Ectodermal cell (in vitro differentiated cells): Measurements from ENCODE around the gene CENPT.
A peak's percentile ranks its signal among the peaks of the same experiment; 100 is the strongest.

ENCODE experiments used
- H3K27ac ChIP-seq: 2 replicates; pipeline ENCODE4 v1.7.0; 2013; ENCODE audit warnings: mild to moderate bottlenecking, low read depth, low read length; ENCODE audit not compliant: insufficient read depth, poor library complexity, severe bottlenecking
- H3K27me3 ChIP-seq: 2 replicates; pipeline ENCODE4 v1.7.0; 2013; ENCODE audit warnings: mild to moderate bottlenecking, low read length; ENCODE audit not compliant: insufficient read depth, control insufficient read depth, poor library complexity, severe bottlenecking
- H3K36me3 ChIP-seq: one replicate; pipeline ENCODE4 v1.7.0; 2013; ENCODE audit warnings: low read length; ENCODE audit not compliant: control insufficient read depth, insufficient read depth
- H3K4me1 ChIP-seq: one replicate; pipeline ENCODE4 v1.7.0; 2013; ENCODE audit warnings: low read length; ENCODE audit not compliant: control insufficient read depth, insufficient read depth
- H3K4me3 ChIP-seq: 2 replicates; pipeline ENCODE4 v1.7.0; 2013; ENCODE audit warnings: low read depth, low read length, control low read depth; ENCODE audit not compliant: insufficient read depth
- H3K9me3 ChIP-seq: 2 replicates; pipeline ENCODE4 v1.7.0; 2013; ENCODE audit warnings: mild to moderate bottlenecking, low read length, moderate library complexity; ENCODE audit not compliant: control insufficient read depth
- WGBS, 2 experiments: methylation state at CpG; one replicate each; pipeline ENCODE4 v1.1.7; 2013; ENCODE audit warnings: missing lambda C conversion rate in 2 of 2; 5-methylcytosine and 5-hydroxymethylcytosine counted together

CENPT gene

DNA sequence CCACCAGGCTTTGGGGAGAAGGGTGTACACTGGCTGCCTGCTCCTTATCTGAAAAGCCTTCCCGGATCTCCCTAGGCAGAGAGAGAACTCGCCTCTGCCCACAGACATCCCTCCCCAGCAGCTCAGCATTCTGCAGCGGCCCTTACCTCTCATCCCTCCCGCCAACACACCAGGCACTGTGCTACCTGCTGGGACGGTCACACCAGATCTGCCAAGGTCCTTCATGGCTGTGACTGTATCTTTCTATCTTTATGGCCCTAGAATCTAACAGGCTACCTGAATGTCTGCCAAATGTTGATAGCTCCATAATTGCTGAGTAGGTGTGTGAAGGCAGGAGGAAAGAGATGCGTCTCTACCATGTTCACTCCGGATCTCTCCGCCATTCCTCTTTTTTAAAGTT is 32.9 kb downstream of the CENPT start:
- Histone ChIP-seq H3K9me3 (no peaks in the 10 kb centered on the region), H3K4me1 (no peaks in the 10 kb centered on the region), H3K36me3 (no peaks in the 10 kb centered on the region), H3K27me3 (no peaks in the 10 kb centered on the region), H3K27ac (no peak overlapping the region), H3K4me3 (no peak overlapping the region)
- 88 to 90% methylated on average over 8 of the region's 8 CpGs for WGBS, 2 experiments

DNA sequence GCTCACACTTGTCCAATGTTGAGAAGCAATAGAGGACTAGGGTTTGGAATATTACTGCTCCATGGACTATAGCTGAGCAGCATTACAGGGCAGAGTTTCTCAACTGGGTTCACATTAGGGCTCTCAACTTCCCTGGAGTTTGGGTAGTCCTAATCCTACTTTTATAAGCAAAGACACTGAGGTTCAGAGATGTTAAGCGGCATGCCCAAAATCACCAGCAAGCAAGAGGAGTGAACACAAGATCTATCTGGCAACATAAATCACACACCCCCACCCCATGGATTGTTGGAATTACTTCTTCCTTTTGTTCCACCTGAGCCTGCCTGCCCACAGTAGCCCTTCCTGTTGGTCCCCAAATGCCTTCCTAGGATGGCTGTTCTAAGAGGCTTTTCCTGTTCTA is 35.6 kb downstream of the CENPT start:
- no peaks in the 10 kb centered on the region for H3K9me3 ChIP-seq
- H3K27me3 ChIP-seq, result no peaks in the 10 kb centered on the region
- 97 to 98% methylated on average over 1 of the region's 1 CpG for WGBS, 2 experiments
- no peaks in the 10 kb centered on the region for H3K36me3 ChIP-seq
- H3K4me3 ChIP-seq, result no peak overlapping the region
- H3K27ac ChIP-seq, result no peak overlapping the region
- no peaks in the 10 kb centered on the region for H3K4me1 ChIP-seq

DNA sequence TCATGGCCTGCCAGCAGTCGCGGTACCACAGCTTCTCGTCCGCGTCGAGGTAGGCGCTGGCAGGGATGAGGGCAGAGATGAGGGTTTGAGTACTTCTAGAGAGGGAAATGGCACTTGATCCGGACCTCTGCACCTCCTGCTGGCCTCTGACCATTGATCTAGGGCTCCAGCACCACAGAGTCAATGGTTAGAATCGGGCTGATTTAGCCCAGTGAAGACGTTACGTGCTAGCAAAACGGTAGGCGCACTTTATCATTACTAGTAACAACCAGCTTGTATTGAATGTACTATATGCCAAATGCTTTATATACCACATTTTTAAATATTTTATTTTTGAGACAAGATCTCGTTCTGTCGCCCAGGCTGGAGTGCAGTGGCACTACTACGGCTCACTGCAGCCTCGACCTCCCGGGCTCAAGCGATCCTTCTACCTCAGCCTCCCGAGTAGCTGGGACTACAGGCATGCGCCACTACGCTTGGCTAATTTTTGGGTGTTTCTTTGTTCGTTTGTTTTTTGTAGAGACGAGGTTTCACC is 40.3 kb downstream of the CENPT start:
- peak overlapping the region; percentile 86 for H3K27ac ChIP-seq
- WGBS, 2 experiments, result 35 to 38% methylated on average over 24 of the region's 24 CpGs
- H3K27me3 ChIP-seq, result no peaks in the 10 kb centered on the region
- H3K4me3 ChIP-seq, result peak overlapping the region; percentile 100
- H3K9me3 ChIP-seq, result no peaks in the 10 kb centered on the region
- peaks cover 8% of the 10 kb centered on the region for H3K4me1 ChIP-seq
- H3K36me3 ChIP-seq, result no peaks in the 10 kb centered on the region

GRCh38 chr16:67806428-67807147 is 40.9 kb downstream of the CENPT start, which contains the start of the genes RANBP10 and TSNAXIP1:
Gene RANBP10, minus strand, starts transcription at chr16:67806560. Its CDS starts 24 bp downstream, at chr16:67806536.
Gene TSNAXIP1, plus strand, starts transcription at chr16:67806889. Its CDS starts 261 bp downstream, at chr16:67807150.
- H3K4me1 ChIP-seq, result peaks cover 8% of the 10 kb centered on the region
- peak within 1 kb of the TSS; percentile 100 for H3K4me3 ChIP-seq
- H3K9me3 ChIP-seq, result no peaks in the 10 kb centered on the region
- WGBS, 2 experiments, result 0% methylated on average over 54 of the region's 54 CpGs
- no peaks in the 10 kb centered on the region for H3K27me3 ChIP-seq
- no peaks in the 10 kb centered on the region for H3K36me3 ChIP-seq
- peak within 1 kb of the TSS; percentile 86 for H3K27ac ChIP-seq

- no peaks in the 10 kb centered on the region for H3K9me3 ChIP-seq
- H3K36me3 ChIP-seq, result peaks cover 4% of the 10 kb centered on the region
- H3K4me3 ChIP-seq, result peak overlapping the region; percentile 100
- peaks cover 8% of the 10 kb centered on the region for H3K4me1 ChIP-seq
- no peaks in the 10 kb centered on the region for H3K27me3 ChIP-seq
- peak overlapping the region; percentile 72 for H3K27ac ChIP-seq
- 2% methylated on average over 26 of the region's 26 CpGs for WGBS, 2 experiments
These were observed 41.6 kb downstream of the CENPT start for GRCh38 chr16:67805718-67806427.

DNA sequence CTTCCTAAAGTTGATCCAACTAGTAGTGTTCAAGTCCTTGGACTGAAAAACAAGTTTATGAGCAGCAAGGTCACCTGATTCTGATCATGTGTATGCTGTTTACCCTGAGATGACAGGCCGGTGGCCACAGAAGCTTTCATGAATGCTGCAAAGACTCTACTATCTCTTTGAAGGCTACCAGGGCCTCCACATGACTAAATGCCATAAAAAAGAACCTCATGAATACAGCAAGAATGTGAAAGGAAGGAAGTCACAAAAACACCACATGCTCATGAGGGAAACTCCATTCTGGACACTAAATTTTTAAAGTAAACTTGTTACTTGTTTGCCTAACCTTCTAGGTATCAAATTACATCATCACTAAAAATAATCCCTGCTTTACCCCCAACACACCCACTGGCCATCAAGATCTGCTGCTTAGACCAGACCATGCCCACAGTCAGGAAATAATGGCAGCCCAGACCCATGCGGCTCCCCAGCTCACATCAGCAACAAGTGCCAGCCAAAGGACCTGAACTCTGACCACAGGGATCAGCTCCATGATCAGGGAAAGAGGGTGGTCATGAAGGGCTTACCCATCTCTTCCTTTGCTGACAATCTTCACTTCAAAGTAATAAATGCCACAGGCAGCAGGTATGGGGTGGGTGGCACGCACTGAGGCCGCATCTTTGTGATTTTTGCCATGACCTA is 42.5 kb downstream of the CENPT start:
- Histone ChIP-seq H3K4me1 (peaks cover 8% of the 10 kb centered on the region), H3K27me3 (no peaks in the 10 kb centered on the region), H3K4me3 (peak overlapping the region; percentile 100), H3K27ac (no peak overlapping the region), H3K36me3 (peaks cover 4% of the 10 kb centered on the region), H3K9me3 (no peaks in the 10 kb centered on the region)
- 93 to 96% methylated on average over 4 of the region's 4 CpGs for WGBS, 2 experiments

- H3K36me3 ChIP-seq, result peaks cover 4% of the 10 kb centered on the region
- no peaks in the 10 kb centered on the region for H3K27me3 ChIP-seq
- peaks cover 8% of the 10 kb centered on the region for H3K4me1 ChIP-seq
- no peak overlapping the region for H3K27ac ChIP-seq
- 95 to 98% methylated on average over 2 to 3 of the region's 3 CpGs for WGBS, 2 experiments
- H3K4me3 ChIP-seq, result no peak overlapping the region
- H3K9me3 ChIP-seq, result no peaks in the 10 kb centered on the region
These were observed 43.6 kb downstream of the CENPT start for GRCh38 chr16:67803894-67804293.

DNA sequence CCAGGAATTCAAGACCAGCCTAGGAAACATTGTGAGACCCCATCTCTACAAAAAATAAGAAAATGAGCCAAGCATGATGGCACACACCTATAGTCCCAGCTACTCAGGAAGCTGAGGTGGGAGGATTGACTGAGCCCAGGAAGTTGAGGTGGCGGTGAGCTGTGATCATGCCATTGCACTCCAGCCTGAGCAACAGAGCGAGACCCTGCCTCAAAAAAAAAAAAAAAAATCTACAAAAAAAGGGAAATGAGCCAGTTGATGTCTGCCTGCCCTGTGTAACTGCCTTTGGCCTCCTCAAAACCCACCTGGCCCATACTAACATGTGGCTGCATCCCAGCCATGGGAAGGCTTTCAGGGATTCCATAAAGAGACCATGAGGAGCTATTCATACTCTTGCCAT is 45.6 kb downstream of the CENPT start:
- 87 to 96% methylated on average over 2 of the region's 2 CpGs for whole genome bisulfite sequencing, 2 experiments
- Histone ChIP-seq H3K36me3 (peaks cover 7% of the 10 kb centered on the region), H3K27me3 (no peaks in the 10 kb centered on the region), H3K4me1 (peaks cover 8% of the 10 kb centered on the region), H3K9me3 (no peaks in the 10 kb centered on the region), H3K27ac (no peak overlapping the region), H3K4me3 (no peak overlapping the region)

DNA sequence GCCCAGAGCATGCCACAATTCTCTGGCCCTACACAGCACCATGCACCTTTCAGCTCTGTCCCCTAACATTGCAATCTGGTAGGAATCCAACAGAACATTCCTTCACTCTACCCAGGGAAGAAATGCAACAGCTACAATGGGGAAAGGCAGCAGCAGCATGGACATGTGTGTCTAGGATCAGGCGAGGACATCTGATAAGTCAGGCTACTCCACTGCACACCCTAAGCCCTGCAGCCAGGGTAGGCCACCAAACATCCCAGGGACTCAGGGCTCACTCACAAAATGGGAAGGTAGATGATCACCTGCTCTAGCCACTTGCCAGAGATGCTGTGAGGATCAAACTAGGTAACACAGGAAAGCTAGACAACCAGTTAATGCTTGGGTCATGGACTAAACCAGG is 46.3 kb downstream of the CENPT start:
- Histone ChIP-seq H3K4me1 (peaks cover 8% of the 10 kb centered on the region), H3K36me3 (peaks cover 7% of the 10 kb centered on the region), H3K9me3 (no peaks in the 10 kb centered on the region), H3K27me3 (no peaks in the 10 kb centered on the region), H3K27ac (no peak overlapping the region), H3K4me3 (no peak overlapping the region)
- 92 to 97% methylated on average over 1 of the region's 1 CpG for WGBS, 2 experiments
